GM23338 (cell line): ENCODE data around the gene RPS6KA4. TPM values are rescaled to one million over a fixed set of nuclear protein-coding genes. Genes with fewer than 3 reads are reported as not detected.

Source experiments
- ATAC-seq: fragments of 200-7000 bp; cut with Tn5 transposase; 3 replicates; pipeline ENCODE4 v1.9.1; 2020
- DNase-seq: peaks from one replicate; pipeline ENCODE4 v3.0.0-alpha.2; 2015; ENCODE audit warnings: low spot score
- H2AFZ ChIP-seq: fragments of 200-600 bp; sonication (generic); 2 replicates; pipeline ENCODE4 v1.8.0; 2016; ENCODE audit warnings: antibody characterized with exemption, mild to moderate bottlenecking, moderate library complexity
- H3F3A ChIP-seq: fragments of 200-600 bp; sonication (generic); replicated peaks from 2 replicates; pipeline ENCODE4 v1.8.0; 2017; ENCODE audit warnings: antibody characterized with exemption, mixed run types, low read depth
- H3K27ac ChIP-seq: fragments of 200-600 bp; sonication (generic); 2 replicates; pipeline ENCODE4 v1.6.1; 2016; ENCODE audit warnings: low read depth
- H3K27me3 ChIP-seq: fragments of 200-600 bp; sonication (generic); 2 replicates; pipeline ENCODE4 v1.8.0; 2016; ENCODE audit warnings: mild to moderate bottlenecking, mixed run types, moderate library complexity; ENCODE audit not compliant: insufficient read depth
- H3K36me3 ChIP-seq: fragments of 200-600 bp; sonication (generic); 2 replicates; pipeline ENCODE4 v1.8.0; 2016; ENCODE audit warnings: mild to moderate bottlenecking; ENCODE audit not compliant: insufficient read depth
- H3K4me1 ChIP-seq: fragments of 200-600 bp; sonication (generic); 2 replicates; pipeline ENCODE4 v1.8.0; 2016; ENCODE audit warnings: mild to moderate bottlenecking, moderate library complexity; ENCODE audit not compliant: insufficient read depth
- H3K4me2 ChIP-seq: fragments of 200-600 bp; sonication (generic); 2 replicates; pipeline ENCODE4 v1.7.1; 2017; ENCODE audit warnings: mixed run types
- H3K4me3 ChIP-seq: fragments of 200-600 bp; sonication (generic); 2 replicates; pipeline ENCODE4 v1.6.1; 2016; ENCODE audit warnings: mixed run types
- H3K79me2 ChIP-seq: fragments of 200-600 bp; sonication (generic); replicated peaks from 2 replicates; pipeline ENCODE4 v1.8.0; 2017; ENCODE audit warnings: mild to moderate bottlenecking; ENCODE audit not compliant: insufficient read depth
- H3K9me2 ChIP-seq: fragments of 200-600 bp; sonication (generic); 2 replicates; pipeline ENCODE4 v1.8.0; 2017; ENCODE audit not compliant: insufficient read depth
- H4K20me1 ChIP-seq: fragments of 200-600 bp; sonication (generic); replicated peaks from 2 replicates; pipeline ENCODE4 v1.8.0; 2017; ENCODE audit warnings: mild to moderate bottlenecking; ENCODE audit not compliant: insufficient read depth
- H3K27ac Mint-ChIP-seq: 2 replicates; pipeline ENCODE4 v1.8.0; 2020; ENCODE audit warnings: inconsistent platforms, mild to moderate bottlenecking, moderate library complexity, mixed read lengths
- H3K27me3 Mint-ChIP-seq: 3 replicates; pipeline ENCODE4 v1.8.0; 2022; ENCODE audit warnings: low read depth, mild to moderate bottlenecking, moderate library complexity, mixed read lengths, inconsistent platforms; ENCODE audit not compliant: insufficient read depth, poor library complexity
- H3K36me3 Mint-ChIP-seq: 3 replicates; pipeline ENCODE4 v1.8.0; 2021; ENCODE audit warnings: low read depth, mild to moderate bottlenecking, inconsistent platforms, moderate library complexity, mixed read lengths
- H3K4me1 Mint-ChIP-seq: 3 replicates; pipeline ENCODE4 v1.8.0; 2020; ENCODE audit warnings: mild to moderate bottlenecking, inconsistent platforms, mixed read lengths
- H3K4me3 Mint-ChIP-seq: 3 replicates; pipeline ENCODE4 v1.8.0; 2021; ENCODE audit warnings: moderate library complexity, mild to moderate bottlenecking, inconsistent platforms, mixed read lengths
- H3K9me3 Mint-ChIP-seq: 3 replicates; pipeline ENCODE4 v1.8.0; 2020; ENCODE audit warnings: moderate library complexity, mild to moderate bottlenecking, inconsistent platforms, mixed read lengths
- CREB1 ChIP-seq: fragments of 250-450 bp; sonication (Bioruptor Pico); IDR thresholded peaks from 2 replicates; pipeline ENCODE4 v1.5.0; 2020; ENCODE audit warnings: low read depth, mild to moderate bottlenecking, moderate library complexity
- CTCF ChIP-seq, 2 experiments: fragments of 200-600 bp in 1 of 2; sonication (generic) in 1 of 2; conservative IDR thresholded peaks; 2 replicates each; pipeline versions ENCODE4 v1.5.1 to v1.6.1; 2016 to 2017; ENCODE audit warnings: antibody characterized with exemption in 2 of 2, low read depth in 2 of 2, mild to moderate bottlenecking in 2 of 2, moderate library complexity in 1 of 2
- EZH2 ChIP-seq: fragments of 200-600 bp; sonication (generic); IDR thresholded peaks from one replicate; pipeline ENCODE4 v1.8.0; 2017; ENCODE audit warnings: antibody characterized with exemption, mild to moderate bottlenecking, low read depth; ENCODE audit not compliant: unreplicated experiment
- EZH2phosphoT487 ChIP-seq: fragments of 200-600 bp; sonication (generic); IDR thresholded peaks from one replicate; pipeline ENCODE4 v1.8.1; 2018; ENCODE audit warnings: antibody characterized with exemption; ENCODE audit not compliant: unreplicated experiment
- NANOG ChIP-seq: IDR thresholded peaks from 2 replicates; pipeline ENCODE4 v1.6.1; 2016; ENCODE audit warnings: antibody characterized with exemption, borderline replicate concordance
- POLR2AphosphoS5 ChIP-seq: IDR thresholded peaks from 2 replicates; pipeline ENCODE4 v1.6.1; 2016; ENCODE audit warnings: antibody characterized with exemption, low read depth
- REST ChIP-seq: IDR thresholded peaks from one replicate; pipeline ENCODE4 v1.6.1; 2018; ENCODE audit warnings: antibody characterized with exemption; ENCODE audit not compliant: unreplicated experiment
- STAT1 ChIP-seq: IDR thresholded peaks from one replicate; pipeline ENCODE4 v1.6.1; 2016; ENCODE audit warnings: antibody characterized with exemption; ENCODE audit not compliant: unreplicated experiment
- ZNF114 ChIP-seq: fragments of 250-450 bp; sonication (Bioruptor Pico); IDR thresholded peaks from 2 replicates; pipeline ENCODE4 v1.5.0; 2020; ENCODE audit warnings: mild to moderate bottlenecking, moderate library complexity
- ZNF331 ChIP-seq: fragments of 250-450 bp; sonication (Bioruptor Pico); IDR thresholded peaks from 2 replicates; pipeline ENCODE4 v1.5.0; 2020; ENCODE audit warnings: low read depth, mild to moderate bottlenecking, moderate library complexity
- polyA plus RNA-seq: library from polyadenylated mRNA; unstranded; fragments of >200 nt; fragmentation: Nextera tagmentation; extraction: Ambion mirVana; gene quantifications from 2 replicates; pipeline ENCODE4 v1.2.1, GENCODE V29; 2016
- total RNA-seq: library from RNA; depleted of rRNA; stranded (reverse); fragments of >200 nt; shearing (Covaris generic); gene quantifications from 2 replicates; pipeline ENCODE4 v1.2.3, GENCODE V29; 2014

RPS6KA4 gene
- total and polyA plus RNA-seq, 2 experiments from 2014 or later, result 3.5 to 19.9 TPM

- no peaks in the 10 kb centered on the region for H3K36me3 Mint-ChIP-seq
- H2AFZ ChIP-seq, result no peak overlapping the region
- ATAC-seq (no peak), DNase-seq (no peak)
- no peak overlapping the region for H3K27ac ChIP-seq
- H3K4me1 Mint-ChIP-seq, result peaks cover 10% of the 10 kb centered on the region
- H4K20me1 ChIP-seq, result no peaks in the 10 kb centered on the region
- peaks cover 4% of the 10 kb centered on the region; the same call in 1 of the 2 replicates for H3K4me1 ChIP-seq
- peaks cover 4% of the 10 kb centered on the region for H3K27me3 Mint-ChIP-seq
- H3K27ac Mint-ChIP-seq, result no peak overlapping the region
- H3K9me2 ChIP-seq, result no peaks in the 10 kb centered on the region
- TF ChIP-seq POLR2AphosphoS5 (no peak), EZH2 (no peak), CTCF (conservative IDR thresholded peaks at IDR 0.05; ENCODE audit: low read depth in 2 of 2) (no peak), REST (no peak), NANOG (no peak)
- no peak overlapping the region for H3K4me2 ChIP-seq
- no peaks in the 10 kb centered on the region for H3F3A ChIP-seq
- no peaks in the 10 kb centered on the region for H3K36me3 ChIP-seq
- H3K4me3 Mint-ChIP-seq, result no peak overlapping the region
- no peaks in the 10 kb centered on the region; the same call in 2 of the 3 replicates for H3K9me3 Mint-ChIP-seq
- H3K27me3 ChIP-seq, result no peaks in the 10 kb centered on the region
- no peak overlapping the region for H3K4me3 ChIP-seq
- H3K79me2 ChIP-seq, result no peaks in the 10 kb centered on the region
These were observed 30.9 kb downstream of the RPS6KA4 start for GRCh38 chr11:64389851-64390250.

- no peak overlapping the region for H3K27ac Mint-ChIP-seq
- Histone ChIP-seq H3K9me2 (no peaks in the 10 kb centered on the region), H3F3A (no peaks in the 10 kb centered on the region), H3K79me2 (no peaks in the 10 kb centered on the region), H3K4me1 (peaks cover 11% of the 10 kb centered on the region), H3K36me3 (no peaks in the 10 kb centered on the region), H3K4me3 (no peak overlapping the region), H3K27ac (no peak overlapping the region), H2AFZ (no peak overlapping the region), H3K4me2 (no peak overlapping the region), H4K20me1 (no peaks in the 10 kb centered on the region), H3K27me3 (no peaks in the 10 kb centered on the region)
- no peak overlapping the region for H3K4me3 Mint-ChIP-seq
- no peak for DNase-seq
- H3K36me3 Mint-ChIP-seq, result no peaks in the 10 kb centered on the region
- peaks cover 14% of the 10 kb centered on the region for H3K4me1 Mint-ChIP-seq
- peaks cover 6% of the 10 kb centered on the region for H3K27me3 Mint-ChIP-seq
- no peaks in the 10 kb centered on the region; the same call in 2 of the 3 replicates for H3K9me3 Mint-ChIP-seq
- no peak for ATAC-seq
- no peak for TF ChIP-seq CTCF (conservative IDR thresholded peaks at IDR 0.05; ENCODE audit: low read depth in 2 of 2)
- TF ChIP-seq EZH2, result no peak
- no peak for TF ChIP-seq EZH2phosphoT487
- no peak for TF ChIP-seq ZNF331 (CRISPR knock-in tag)
- TF ChIP-seq NANOG, result no peak
- no peak for TF ChIP-seq REST
- TF ChIP-seq CREB1 (CRISPR knock-in tag), result no peak
- no peak for TF ChIP-seq ZNF114 (CRISPR knock-in tag)
- TF ChIP-seq STAT1, result no peak
These were observed 31.6 kb downstream of the RPS6KA4 start for GRCh38 chr11:64390558-64390957.
